HG02852 (cell line): ENCODE measurements around the gene FGF14.

Experiments used
- ATAC-seq: cut with Tn5 transposase; IDR thresholded peaks from one replicate; pipeline ENCODE4 v1.9.1; 2021; ENCODE audit warnings: mild to moderate bottlenecking, moderate library complexity; ENCODE audit not compliant: unreplicated experiment

FGF14 gene

DNA sequence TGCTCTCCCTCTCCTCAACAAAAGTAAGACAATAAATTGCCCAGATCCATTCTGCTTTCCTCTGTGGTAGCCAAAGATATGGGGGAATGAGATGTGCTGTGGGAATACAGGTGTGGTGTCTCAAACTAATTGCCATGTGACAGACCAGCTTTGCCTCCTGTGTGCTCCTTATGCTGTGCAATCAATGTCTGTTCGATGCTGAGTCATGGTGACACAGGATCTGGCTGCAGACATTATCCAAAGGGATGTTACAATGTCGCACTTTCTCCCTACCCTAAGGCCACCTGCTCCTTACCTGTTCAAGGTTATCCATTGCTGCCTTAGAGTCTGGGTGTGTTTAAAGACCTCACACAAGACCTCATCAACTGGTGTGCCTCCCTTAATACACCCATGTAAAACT is 32.5 kb downstream of the FGF14 start:
- no peak for ATAC-seq

DNA sequence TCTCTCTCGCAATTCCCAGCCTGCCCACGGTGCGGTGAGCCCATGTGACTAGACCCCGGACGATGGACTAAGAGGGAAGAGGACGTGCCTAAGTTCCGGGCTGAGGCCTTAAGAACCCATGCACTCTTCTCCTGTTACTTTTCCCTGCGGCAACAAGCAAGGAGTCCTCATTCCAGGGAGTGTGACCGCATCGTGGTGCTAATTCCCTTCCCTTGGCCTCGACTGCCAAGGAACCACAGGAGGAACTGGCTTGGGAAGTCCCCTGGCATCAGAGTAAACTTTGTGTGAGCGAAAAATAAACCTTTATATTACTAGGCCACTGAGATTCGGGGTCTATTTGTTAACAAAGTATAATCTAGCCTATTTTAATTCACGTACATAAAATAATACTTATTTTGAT is 34.0 kb downstream of the FGF14 start:
- ATAC-seq, result no peak

DNA sequence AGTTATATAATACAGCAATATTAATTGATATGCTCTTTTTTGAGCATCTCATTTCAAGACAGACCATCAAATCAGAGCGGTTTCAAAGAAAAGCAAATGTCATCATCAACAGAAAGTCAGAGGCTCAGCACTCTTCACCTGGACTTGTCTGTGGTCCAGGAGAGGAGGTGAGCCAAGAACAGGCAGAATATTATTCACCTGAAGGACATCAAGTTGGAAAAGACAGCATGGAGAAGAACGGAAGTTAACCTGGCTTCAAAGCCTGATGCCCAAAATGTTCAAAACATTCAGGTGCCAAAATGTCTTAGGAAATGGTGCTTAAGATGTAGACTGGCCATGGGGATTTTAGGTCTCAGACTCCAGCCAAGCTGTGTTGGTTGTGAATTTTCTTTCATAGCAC is 40.7 kb downstream of the FGF14 start:
- no peak for ATAC-seq

DNA sequence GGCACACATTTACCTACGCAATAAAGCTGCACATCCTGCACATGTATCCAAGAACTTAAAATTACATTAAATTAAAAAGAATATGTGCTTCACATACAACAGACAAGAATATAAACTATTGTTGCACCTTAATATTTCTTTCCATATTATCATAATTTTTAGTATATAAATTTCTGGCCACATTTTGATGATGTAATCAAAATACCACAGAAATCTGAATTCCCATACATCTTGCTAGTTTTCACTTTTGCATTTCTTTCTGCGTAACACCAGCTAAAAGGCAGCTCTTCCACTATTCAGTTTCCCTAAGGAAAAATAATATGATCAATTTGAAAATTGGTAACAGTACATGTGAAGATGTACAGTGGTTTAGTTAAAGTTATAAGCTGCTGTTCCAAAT is 42.6 kb downstream of the FGF14 start:
- no peak for ATAC-seq

DNA sequence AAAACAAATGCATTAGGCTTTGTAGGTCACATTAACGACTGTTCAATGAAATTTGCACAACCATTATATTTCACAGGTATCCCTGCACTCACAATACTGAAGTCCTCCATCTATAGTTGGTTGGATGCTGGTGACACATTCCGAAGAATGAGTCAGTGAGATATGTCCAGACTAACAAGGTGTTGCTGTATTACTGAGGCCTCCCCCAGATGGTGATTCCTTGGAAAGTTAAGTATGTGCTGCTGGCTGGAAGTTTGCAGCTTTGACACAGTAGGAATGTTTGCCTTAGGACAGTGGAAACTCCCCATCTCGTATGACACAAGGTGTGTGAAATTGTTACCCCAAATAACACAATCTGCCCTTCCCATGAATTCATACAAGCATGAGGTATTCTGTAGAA is 46.6 kb downstream of the FGF14 start:
- no peak for ATAC-seq

DNA sequence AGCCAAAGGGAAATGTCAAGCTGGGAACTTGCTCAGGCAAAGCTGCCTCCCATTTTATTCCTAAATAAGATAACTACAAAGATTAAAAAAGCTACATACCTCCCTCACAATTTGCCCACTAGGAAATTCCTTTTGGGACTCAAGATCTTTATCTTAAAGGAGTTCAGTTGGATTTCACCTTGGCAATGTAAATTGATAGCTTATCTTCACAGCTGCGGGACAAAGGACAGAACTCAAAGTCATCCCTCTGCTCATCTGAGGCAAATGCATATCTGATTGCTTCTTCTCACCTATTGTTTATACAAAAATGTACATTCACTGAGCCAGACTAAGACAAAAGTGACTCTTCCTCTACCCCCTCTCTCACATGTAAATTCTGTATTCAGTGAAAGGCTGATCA is 47.8 kb downstream of the FGF14 start:
- no peak for ATAC-seq

DNA sequence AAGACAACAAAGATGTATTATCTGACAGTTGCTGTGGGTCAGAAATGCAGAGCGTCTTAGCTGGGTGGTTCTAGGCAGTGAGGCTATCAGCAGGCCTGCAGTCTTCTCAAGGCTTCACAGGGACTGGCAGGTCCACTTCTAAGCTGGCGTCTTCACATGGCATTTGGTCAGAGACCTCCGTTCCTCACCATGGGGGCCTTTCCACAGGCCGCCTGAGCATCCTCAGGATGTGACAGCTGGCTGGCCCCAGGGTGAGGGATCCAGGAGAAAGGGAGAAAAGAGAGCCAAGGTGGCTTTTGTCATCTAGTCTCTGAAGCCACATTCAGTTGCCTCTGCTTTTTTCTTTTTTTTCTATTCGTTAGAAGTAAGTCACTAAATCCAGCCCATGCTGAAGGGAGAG is 50.3 kb downstream of the FGF14 start:
- no peak for ATAC-seq

DNA sequence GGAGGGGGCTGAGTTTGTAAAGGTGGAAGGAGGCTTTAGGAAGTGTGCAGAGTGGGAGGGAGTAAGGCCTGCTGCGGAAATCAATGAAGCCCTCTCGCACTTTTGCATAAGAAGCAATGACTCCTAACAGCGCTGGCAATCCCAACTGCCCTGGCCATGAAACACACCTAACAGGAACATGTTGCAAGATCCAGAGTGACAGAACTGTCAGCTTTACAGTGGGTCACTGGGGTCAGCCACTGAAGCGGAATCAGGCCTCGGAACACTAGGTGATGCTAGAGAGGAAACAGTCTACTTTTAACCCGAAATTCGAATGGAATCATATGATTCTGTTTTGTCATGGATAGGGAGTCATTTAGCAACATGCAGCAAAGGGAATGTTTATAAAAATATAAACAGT is 54.4 kb downstream of the FGF14 start:
- ATAC-seq, result no peak

DNA sequence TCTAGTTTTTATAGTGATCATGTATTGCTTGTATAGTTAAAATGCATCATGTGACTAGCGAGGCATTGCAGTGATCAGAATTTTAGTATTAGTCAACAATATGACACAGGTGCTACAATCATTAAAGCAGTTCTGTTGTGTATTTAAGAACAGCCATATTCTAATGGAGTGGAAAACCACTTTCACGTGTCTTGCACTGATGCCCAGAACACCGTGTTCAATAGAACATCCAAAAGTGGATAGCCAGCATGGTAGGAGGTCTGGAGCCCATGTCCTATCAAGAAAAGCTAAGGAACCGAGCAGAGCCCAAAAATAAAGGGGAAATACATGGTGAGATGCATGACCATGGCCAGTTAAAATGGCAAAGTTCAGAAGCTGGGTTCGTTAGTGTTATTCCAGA is 55.1 kb downstream of the FGF14 start:
- no peak for ATAC-seq

DNA sequence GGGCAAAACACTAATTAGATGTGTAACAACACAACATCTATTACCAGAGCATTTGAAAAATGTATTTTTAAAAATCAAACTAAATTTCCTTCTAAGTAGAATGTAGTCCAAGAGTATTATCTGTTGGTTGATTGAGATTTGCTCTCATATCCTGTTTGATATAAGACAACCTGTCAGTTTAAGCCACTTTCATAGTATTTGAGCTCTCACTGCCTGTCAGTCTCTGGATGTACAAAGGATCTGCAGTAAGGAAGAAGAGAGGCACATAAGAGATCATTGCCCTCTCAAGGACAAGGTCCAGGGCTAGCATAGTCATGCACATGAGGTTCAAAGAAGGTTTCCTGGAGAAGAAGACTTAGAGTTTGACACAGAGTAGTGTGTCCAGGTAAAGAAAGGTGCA is 57.4 kb downstream of the FGF14 start:
- no peak for ATAC-seq

DNA sequence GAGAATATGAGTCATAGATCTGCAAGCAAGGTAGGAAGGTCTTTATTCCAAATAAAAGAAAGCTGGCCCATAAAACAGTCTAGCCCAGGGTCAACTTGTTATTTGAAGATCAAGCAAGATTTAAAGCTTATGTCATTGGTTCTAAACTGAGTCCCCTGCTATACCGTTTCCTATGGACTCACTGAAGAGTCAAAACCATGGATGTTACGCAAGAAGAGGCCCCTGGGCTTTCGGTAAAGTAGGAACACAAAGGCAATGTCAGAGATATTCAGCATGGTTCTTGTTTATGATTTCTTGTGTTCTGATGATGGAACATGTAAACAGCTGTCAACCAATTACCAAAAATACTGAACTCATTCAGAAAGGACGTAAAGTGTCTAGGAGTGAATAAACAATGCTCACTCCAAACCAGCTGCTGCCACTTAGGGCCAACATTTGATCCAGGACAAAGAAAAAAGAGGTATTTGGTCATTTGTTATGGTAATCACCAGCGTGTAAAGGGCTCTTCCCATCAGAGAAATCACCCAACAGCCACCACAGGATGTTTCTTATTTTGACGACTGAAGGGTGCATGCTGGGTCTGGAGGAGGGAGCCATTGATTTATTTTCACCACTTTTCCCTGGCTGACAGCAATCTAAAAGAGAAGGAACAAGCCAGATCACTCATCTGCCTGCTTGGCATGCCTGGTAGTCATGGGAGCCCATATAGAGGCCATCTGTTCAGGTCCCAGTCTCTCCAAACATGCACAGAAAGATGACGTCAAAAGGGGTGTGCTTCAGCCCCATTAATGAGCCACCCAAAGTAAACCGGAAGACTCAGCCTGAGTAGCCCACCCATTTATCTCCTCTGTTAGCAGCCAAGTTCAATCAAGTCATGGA is 68.3 kb downstream of the FGF14 start:
- ATAC-seq, result no peak

DNA sequence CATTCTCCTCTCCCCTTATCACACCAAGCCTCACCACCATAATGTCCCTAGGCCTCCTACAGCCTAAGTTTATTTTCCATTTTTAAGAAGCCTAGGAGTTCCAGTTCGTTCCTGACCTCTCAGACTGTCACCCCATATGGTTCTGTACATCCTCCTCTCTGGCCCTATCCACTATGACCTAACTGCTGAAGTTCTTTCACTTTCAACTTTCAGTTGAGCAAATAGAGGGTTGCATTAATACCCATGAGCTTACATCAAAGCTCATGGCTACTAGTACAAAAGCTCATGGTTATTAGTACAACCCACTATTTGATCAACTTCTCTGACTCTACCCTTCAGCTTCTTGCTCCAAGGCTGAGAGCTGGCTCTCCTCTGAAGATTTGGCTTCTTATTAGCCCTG is 72.9 kb downstream of the FGF14 start:
- ATAC-seq, result no peak

DNA sequence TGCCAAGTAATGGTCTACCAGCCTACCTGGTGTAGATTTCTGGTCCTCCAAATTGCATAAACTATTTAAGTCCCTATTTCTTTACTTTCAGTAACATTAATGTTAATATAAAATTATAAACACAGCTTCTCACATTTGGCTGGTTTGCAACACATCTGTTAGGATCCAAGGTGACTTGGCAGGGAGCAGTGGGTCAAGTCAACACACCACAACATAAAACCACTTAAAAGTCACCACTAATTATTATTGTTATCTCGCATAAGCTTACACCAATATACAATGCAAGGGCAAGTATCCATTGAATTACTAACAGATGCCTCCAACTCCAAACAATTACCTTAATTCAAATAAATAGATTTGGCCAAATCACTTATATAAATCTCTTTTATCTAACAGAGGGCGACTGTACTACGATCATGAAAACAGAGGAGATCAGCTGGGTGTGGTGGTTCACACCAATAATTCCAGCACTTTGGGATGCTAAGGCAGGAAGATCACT is 74.7 kb downstream of the FGF14 start:
- ATAC-seq, result no peak

DNA sequence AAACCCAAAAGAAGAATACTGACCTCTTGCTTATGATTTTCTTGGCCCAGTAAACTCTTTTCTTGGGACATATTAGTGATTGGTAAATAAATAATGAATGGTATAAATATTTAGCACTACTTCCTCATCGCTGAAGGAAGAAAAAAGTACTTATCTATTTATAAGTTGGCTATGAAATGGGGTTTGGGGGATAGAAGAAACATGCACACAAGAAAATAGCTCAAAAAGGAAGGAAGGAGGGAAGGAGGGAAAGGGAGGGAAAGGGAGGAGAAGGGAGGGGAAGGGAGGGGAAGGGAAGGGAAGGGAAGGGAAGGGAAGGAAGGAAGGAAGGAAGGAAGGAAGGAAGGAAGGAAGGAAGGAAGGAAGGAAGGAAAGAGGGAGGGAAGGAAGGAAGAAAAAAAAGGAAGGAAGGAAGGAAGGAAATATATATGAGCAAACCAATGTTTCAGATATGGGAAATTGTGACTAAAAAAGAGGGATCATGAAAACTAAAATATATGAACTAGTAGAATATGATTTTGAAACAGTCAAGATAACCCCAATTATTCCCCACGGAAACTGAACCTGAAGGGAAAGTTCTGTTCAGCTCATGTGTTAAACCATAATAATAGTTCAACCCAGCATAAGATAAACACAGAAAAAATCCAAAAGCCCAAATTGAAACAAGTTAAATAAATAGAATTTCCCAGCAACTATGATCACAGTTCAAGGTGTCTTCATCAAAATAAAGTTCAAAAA is 75.3 kb downstream of the FGF14 start:
- ATAC-seq, result no peak

DNA sequence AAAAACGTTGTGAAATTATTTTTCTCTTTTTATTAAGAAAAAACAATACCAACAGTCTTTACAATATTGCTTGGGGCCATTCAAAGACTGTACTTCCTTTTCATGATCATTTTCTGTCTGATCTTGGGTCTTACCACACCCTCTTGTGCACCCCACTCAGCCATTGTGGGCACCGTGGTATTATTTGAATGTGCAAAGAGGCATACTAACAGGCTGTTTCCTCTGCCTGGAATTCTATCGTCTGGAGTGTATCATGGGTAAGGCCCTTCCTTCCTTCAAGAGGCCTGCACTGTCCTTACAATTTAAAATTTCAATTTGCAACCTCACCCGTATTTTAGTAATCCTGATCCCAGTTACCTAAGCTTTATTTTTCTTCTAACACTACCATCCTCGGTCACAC is 76.5 kb downstream of the FGF14 start:
- ATAC-seq, result no peak

DNA sequence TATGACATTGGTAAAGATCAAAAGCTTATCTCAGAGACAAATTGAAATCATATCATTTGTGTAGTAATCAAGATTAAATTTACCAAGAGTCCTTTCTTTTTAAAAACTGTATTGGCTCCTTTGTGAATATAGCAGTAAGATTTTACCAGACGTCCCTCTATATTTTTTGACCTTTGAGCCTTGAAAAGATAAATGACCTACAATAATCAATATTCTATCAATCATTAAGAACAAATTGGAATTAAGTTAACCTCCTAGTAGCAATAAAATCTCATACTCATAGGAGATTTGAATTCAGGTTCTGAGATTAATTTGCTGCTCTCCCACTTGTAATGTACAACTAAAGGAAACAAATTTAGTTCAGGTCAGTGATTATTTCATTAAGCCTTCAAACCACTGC is 78.3 kb downstream of the FGF14 start:
- ATAC-seq, result no peak

DNA sequence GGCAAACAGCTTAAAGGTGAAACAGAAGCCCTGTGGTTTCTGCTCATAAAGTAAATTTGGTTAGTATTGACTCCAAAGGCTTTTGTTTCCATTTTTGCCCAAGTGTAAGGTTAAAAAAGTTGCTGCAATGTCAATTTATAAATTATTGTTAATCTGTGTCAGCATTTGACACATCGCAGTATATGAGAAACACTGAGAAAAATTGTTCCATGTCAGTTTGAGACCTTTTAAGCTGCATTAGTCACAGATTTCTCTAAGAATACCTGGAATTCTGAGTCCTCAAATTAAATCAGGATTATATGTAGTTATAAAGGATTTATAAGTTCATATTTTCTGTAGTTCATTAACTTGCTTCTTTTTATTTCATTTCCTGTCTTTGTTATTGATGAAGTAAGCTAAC is 78.8 kb downstream of the FGF14 start:
- no peak for ATAC-seq

DNA sequence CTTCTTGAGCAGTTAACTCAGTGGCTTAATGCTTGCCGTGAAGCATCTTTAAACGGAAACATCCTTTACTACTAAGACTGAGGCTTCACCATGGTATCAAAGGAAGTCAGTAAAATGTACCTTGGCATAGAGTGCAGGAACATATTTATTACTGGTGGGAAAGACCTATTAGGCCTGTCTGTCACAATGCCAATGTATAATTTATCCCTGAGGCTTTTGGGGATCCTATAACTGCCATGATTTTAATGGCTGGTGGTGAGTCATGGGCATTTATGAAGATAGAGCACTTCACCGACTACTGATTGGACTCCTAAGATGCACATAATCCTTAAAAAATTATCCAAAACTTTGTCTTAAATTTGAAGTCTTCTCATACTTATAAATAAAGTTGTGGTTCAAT is 79.6 kb downstream of the FGF14 start:
- ATAC-seq, result no peak

DNA sequence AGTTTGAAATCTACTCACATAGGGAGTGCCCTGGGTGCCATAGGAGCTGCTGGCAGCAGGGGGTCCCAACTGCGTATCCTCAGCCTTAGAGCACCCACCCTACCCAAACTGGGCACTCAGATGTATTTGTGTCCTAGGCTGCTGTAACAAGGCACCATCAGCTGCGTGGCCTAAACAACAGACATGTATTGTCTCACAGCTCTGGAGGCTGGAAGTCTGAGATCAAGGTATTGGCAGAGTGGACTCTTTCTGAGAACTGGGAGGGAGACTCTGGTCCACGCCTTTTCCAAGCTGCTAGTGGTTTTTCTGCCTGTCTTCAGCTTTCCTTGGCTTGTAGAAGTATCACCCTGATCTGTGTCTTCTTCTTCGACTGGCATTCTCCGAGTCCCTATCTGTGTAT is 83.6 kb downstream of the FGF14 start:
- no peak for ATAC-seq

DNA sequence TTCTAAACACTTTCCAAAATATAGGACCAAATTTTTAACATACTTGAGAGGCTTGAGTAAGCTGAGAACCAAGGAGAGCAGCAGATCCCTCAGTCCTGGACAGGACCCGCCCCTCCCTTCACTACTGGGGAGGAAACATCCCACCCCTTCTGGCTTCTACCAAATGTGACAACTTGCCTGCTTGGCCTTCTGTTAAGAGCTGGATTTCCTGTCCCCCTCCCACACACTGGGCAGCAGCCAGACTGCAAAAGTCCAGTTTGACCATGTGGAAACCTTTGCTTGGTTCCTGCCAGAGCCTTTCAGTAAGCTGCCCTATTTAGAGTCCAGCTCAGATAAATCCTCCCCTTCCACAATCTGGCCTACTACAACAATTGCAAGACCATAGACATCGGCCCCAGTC is 84.3 kb downstream of the FGF14 start:
- ATAC-seq, result no peak

DNA sequence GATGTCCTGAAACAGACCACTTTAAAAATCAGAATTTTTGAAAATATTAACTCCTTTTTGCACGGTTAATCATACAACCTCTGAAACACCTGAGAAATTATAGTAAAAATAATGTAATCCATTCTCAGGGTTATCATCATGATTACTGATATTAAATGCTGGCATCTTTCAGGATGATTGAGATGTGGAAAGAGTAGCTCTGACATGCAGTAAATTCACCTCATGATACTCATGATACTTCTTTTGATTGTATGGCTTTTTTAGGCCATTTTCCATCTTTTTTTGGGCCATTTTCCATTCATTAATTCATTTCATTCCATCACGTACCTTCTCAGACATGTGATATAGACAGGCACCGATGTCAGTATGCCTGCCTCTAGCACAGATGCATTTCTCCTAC is 85.1 kb downstream of the FGF14 start:
- ATAC-seq, result no peak

DNA sequence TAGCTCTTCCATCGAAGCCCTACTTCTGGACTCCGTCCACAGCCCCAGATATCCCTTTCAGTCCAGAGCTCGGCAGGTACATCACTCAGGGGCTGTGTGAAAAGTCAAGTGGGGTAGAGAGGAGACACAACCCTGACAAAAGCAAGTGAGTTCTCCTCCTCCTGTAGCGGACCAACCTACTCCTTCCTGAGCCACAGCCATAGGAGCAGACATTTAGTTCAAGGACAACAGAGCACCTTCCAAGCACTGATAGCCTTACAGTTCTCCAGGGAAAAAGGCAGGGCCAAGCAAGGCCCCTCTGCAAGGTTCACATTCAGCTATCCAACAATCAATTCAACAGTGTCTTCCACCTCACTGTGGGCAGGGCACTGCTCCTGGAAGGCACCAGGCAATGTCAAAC is 89.0 kb downstream of the FGF14 start:
- no peak for ATAC-seq
